ENCODE results near the gene TBC1D22A.

The TBC1D22A gene

DNA sequence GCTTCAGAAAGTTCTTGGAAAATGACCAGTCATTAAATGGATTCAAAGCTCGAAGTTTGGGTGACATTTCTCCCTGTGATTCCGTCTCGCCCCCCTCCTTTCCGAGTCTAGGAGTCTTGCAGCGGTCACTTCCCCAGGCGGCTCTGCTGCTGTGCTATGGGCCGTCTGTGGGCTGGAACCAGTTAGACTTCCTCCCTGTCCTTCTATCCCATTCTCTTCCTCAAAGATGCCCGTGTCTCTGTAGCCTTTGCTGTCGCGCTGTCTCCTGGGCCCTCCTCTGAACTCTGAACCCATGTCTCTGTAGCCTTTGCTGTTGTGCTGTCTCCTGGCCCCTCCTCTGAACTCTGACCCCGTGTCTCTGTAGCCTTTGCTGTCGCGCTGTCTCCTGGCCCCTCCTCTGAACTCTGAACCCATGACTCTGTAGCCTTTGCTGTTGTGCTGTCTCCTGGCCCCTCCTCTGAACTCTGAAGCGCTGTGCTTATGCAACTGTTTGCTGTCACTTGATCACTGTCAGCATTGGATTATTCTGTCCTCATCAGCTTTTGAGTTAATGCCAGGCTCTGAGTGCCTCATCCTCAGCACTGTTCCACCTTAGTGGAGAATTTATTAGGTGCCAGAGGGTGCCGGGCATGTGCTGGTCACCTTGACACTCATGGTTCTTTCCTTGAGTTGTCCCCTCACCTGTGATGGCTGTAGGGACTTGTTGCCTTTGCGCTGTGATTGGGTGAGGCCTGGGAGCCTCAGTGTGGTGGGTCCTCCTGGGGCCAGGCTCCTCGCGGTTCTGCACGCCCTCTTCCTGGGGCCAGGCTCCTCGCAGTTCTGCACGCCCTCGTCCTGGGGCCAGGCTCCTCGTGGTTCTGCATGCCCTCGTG is 173.3 kb downstream of the TBC1D22A start:
- Histone ChIP-seq H3K9ac (ENCODE audit: low read length) (no peak overlapping the region), H3K79me2 (ENCODE audit: low read length) (no peaks in the 10 kb centered on the region), H3K4me3 (ENCODE audit: low read length) (no peak overlapping the region), H3K9me3 (replicated peaks; ENCODE audit: insufficient read depth, low read length) (no peaks in the 10 kb centered on the region), H3K36me3 (replicated peaks; ENCODE audit: insufficient read depth, low read length) (no peaks in the 10 kb centered on the region), H3F3A (ENCODE audit: insufficient read depth, low read length) (no peaks in the 10 kb centered on the region), H4K20me1 (ENCODE audit: insufficient read depth, low read length) (0 out of 2 replicates have a peak, but pooled peaks cover 2% of the 10 kb centered on the region), H3K9me2 (replicated peaks; ENCODE audit: insufficient read depth, low read length) (no peaks in the 10 kb centered on the region), H3K27me3 (replicated peaks; ENCODE audit: insufficient read depth, low read length) (no peaks in the 10 kb centered on the region), H3K27ac (ENCODE audit: low read length) (no peak overlapping the region), H2AFZ (ENCODE audit: low read length) (no peak overlapping the region), H3K4me2 (ENCODE audit: low read depth, low read length) (no peak overlapping the region), H3K4me1 (ENCODE audit: low read length) (no peaks in the 10 kb centered on the region)
- no peak for DNase-seq
- TF ChIP-seq EZH2 (optimal IDR thresholded peaks at IDR 0.05; ENCODE audit: low read depth, low read length) (no peak), CTCF (IDR thresholded peaks at IDR 0.05; ENCODE audit: low read length) (no peak), EZH2phosphoT487 (IDR thresholded peaks at IDR 0.05; ENCODE audit: low read length) (no peak)

GRCh38 chr22:46936378-46936903 is 174.0 kb downstream of the TBC1D22A start:
- H2AFZ ChIP-seq (ENCODE audit: low read length) = no peak overlapping the region
- no peak overlapping the region for H3K4me2 ChIP-seq (ENCODE audit: low read depth, low read length)
- no peak overlapping the region for H3K4me3 ChIP-seq (ENCODE audit: low read length)
- H3F3A ChIP-seq (ENCODE audit: insufficient read depth, low read length) = no peaks in the 10 kb centered on the region
- no peaks in the 10 kb centered on the region for H3K9me3 ChIP-seq (replicated peaks; ENCODE audit: insufficient read depth, low read length)
- no peak overlapping the region for H3K9ac ChIP-seq (ENCODE audit: low read length)
- H3K4me1 ChIP-seq (ENCODE audit: low read length) = no peaks in the 10 kb centered on the region
- no peaks in the 10 kb centered on the region for H3K27me3 ChIP-seq (replicated peaks; ENCODE audit: insufficient read depth, low read length)
- 0 out of 2 replicates have a peak, but pooled peaks cover 2% of the 10 kb centered on the region for H4K20me1 ChIP-seq (ENCODE audit: insufficient read depth, low read length)
- H3K79me2 ChIP-seq (ENCODE audit: low read length) = no peaks in the 10 kb centered on the region
- no peak for TF ChIP-seq EZH2phosphoT487 (IDR thresholded peaks at IDR 0.05; ENCODE audit: low read length)
- no peak for TF ChIP-seq EZH2 (optimal IDR thresholded peaks at IDR 0.05; ENCODE audit: low read depth, low read length)
- TF ChIP-seq CTCF (IDR thresholded peaks at IDR 0.05; ENCODE audit: low read length) = no peak
- H3K9me2 ChIP-seq (replicated peaks; ENCODE audit: insufficient read depth, low read length) = no peaks in the 10 kb centered on the region
- no peak for DNase-seq
- H3K36me3 ChIP-seq (replicated peaks; ENCODE audit: insufficient read depth, low read length) = no peaks in the 10 kb centered on the region
- no peak overlapping the region for H3K27ac ChIP-seq (ENCODE audit: low read length)

DNA sequence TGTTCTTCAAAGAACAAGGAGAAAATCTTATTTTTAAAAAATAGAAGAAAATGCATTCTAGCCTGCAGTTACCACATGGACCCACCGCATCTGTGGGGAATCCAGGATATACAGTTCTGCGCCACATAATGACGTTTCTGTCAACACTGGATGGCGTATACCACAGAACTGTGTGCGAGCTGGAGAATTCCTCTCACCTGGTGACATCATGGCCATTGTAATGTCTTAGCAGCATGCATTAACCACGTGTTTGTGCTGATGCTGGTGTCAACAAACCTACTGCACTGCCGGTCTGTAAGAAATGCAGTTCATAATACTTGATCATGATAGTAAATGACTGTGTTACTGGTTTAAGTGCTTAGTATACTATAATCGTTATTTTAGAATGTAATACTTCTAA is 174.7 kb downstream of the TBC1D22A start:
- Histone ChIP-seq H3K27ac (ENCODE audit: low read length) (no peak overlapping the region), H3K4me3 (ENCODE audit: low read length) (no peak overlapping the region), H3K36me3 (replicated peaks; ENCODE audit: insufficient read depth, low read length) (no peaks in the 10 kb centered on the region), H3K79me2 (ENCODE audit: low read length) (no peaks in the 10 kb centered on the region), H3K9ac (ENCODE audit: low read length) (no peak overlapping the region), H3K4me1 (ENCODE audit: low read length) (no peaks in the 10 kb centered on the region), H3F3A (ENCODE audit: insufficient read depth, low read length) (no peaks in the 10 kb centered on the region), H3K4me2 (ENCODE audit: low read depth, low read length) (no peak overlapping the region), H2AFZ (ENCODE audit: low read length) (no peak overlapping the region), H3K9me2 (replicated peaks; ENCODE audit: insufficient read depth, low read length) (no peaks in the 10 kb centered on the region), H4K20me1 (ENCODE audit: insufficient read depth, low read length) (0 out of 2 replicates have a peak, but pooled peaks cover 2% of the 10 kb centered on the region), H3K9me3 (replicated peaks; ENCODE audit: insufficient read depth, low read length) (no peaks in the 10 kb centered on the region), H3K27me3 (replicated peaks; ENCODE audit: insufficient read depth, low read length) (no peaks in the 10 kb centered on the region)
- DNase-seq = no peak
- TF ChIP-seq EZH2 (optimal IDR thresholded peaks at IDR 0.05; ENCODE audit: low read depth, low read length) (no peak), EZH2phosphoT487 (IDR thresholded peaks at IDR 0.05; ENCODE audit: low read length) (no peak), CTCF (IDR thresholded peaks at IDR 0.05; ENCODE audit: low read length) (no peak)
